HL-60 (cell line): ENCODE measurements around the gene PRPH2.

ENCODE experiments used
- CTCF ChIP-seq: IDR thresholded peaks from one replicate; pipeline ENCODE4 v1.5.1; 2011; ENCODE audit warnings: low read length, control low read depth, inconsistent platforms; ENCODE audit not compliant: insufficient read depth
- POLR2AphosphoS5 ChIP-seq: IDR thresholded peaks from 2 replicates; pipeline ENCODE4 v1.6.1; 2012; ENCODE audit warnings: low read depth
- REST ChIP-seq: IDR thresholded peaks from 2 replicates; pipeline ENCODE4 v1.6.1; 2012; ENCODE audit warnings: low read depth; ENCODE audit not compliant: insufficient replicate concordance
- SPI1 ChIP-seq: IDR thresholded peaks from 2 replicates; pipeline ENCODE4 v1.6.1; 2012; ENCODE audit warnings: low read depth, mild to moderate bottlenecking, borderline replicate concordance

- TF ChIP-seq CTCF = no peak
- TF ChIP-seq SPI1 = no peak
- no peak for TF ChIP-seq POLR2AphosphoS5
- TF ChIP-seq REST = no peak
These were observed 7.3 kb upstream of the PRPH2 start for GRCh38 chr6:42729731-42730130.
